Cortex of kidney (tissue), 1 donor: ENCODE measurements around the gene CFLAR.
"Not testable (repeated sequence)": the region's sequence is repeated elsewhere in the genome, so short reads cannot be mapped to it uniquely, and the experiment has no call there.

Experiments used
- DNase-seq: peaks from one replicate; lab custom pipeline; 2025; lab: John Stamatoyannopoulos, UW

The CFLAR gene

DNA sequence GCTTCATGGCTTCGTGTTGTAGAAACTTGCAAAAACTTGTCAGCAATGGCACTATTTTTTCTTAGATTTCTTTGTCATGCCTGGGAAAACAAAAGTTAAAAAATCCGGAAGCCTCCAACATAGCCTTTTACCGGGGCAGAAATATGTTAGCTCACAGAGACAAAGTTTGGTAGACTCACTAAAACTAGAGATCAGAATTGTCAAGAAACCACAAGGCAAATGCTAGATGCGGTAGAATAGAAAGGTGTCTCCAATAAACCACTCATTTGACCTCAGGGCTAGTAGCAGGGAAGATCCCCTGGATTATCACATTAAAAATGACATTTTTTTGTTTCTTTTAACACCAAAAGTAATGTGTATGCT lies 67.4 kb downstream of the CFLAR start:
- no peak for DNase-seq

DNA sequence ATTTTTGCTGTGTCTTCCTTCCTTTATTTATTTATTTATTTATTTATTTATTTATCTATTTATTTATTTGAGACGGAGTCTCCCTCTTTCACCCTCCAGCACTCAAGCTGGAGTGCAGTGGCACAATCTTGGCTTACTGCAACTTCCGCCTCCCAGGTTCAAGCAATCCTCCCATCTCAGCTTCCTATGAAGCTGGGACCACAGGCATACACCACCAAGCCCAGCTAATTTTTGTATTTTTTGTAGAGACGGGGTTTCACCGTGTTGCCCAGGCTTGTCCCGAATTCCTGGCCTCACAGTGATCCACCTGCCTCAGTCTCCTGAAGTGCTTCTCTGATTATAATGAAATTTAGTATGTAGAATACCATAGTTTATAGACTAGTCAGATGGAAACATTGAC lies 67.9 kb downstream of the CFLAR start:
- not testable (repeated sequence) for DNase-seq

DNA sequence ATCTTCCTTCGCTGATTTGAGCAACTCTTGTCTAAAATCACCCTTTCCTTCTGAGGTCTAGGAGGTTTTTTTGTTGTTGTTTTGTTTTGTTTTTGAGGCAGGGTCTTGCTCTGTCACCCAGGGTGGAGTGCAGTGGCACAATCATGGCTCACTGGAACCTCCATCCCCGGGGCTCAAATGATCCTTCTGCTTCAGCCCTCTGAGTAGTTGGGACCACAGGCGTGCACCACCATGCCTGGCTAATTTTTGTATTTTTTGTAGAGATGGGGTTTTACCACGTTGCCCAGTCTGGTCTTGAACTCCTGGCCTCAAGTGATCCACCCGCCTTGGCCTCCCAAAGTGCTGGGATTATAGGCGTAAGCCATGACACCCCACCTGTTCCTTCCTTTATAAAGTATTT lies 68.3 kb downstream of the CFLAR start:
- DNase-seq = not testable (repeated sequence)

DNA sequence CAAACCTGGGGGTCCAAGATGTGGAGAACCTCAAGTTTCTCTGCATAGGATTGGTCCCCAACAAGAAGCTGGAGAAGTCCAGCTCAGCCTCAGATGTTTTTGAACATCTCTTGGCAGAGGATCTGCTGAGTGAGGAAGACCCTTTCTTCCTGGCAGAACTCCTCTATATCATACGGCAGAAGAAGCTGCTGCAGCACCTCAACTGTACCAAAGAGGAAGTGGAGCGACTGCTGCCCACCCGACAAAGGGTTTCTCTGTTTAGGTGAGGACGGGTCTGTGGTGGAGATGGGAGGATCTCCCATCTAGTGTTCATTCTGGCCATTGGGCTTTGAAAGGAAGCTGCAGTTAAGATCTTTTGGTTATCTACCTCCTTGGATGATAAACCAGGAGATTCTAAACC lies 69.9 kb downstream of the CFLAR start:
- no peak for DNase-seq

DNA sequence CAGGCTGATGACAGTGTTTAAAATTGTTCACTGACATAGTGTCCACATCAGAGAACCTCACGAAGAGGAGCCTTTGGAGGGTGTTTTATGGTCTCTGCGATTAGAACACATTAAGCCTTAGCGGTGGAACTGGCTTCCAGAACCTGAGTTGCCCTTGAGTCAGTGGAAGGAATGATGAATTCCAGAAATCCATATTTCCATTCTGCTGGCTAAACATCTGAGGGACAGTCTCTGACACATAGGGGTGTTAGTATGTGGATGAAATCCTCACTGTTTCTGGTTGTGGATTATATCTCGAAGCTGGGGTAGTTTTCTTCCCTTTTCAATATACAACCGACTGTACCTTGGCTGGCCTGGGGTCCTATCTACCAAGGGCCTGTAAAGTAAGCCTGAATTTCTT lies 71.0 kb downstream of the CFLAR start:
- no peak for DNase-seq

DNA sequence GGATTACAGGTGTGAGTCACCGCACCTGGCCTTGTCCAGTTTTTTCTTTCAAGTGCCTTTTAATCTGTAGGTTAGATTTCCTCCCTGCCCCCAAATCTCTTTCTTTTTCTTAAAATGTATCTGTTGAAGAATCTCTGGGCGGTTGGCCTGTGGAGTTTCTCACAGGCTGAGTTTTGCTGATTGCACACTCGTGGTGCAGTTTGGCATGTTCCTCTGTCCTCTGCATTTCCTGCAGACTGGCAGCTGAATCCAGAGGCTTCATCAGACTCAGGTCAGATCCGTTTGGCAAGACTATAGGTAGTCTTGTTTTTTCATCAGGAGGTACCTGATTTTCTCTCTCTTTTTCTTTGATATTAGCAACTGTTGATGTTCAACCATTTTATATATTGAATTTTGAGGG lies 72.5 kb downstream of the CFLAR start:
- no peak for DNase-seq

DNA sequence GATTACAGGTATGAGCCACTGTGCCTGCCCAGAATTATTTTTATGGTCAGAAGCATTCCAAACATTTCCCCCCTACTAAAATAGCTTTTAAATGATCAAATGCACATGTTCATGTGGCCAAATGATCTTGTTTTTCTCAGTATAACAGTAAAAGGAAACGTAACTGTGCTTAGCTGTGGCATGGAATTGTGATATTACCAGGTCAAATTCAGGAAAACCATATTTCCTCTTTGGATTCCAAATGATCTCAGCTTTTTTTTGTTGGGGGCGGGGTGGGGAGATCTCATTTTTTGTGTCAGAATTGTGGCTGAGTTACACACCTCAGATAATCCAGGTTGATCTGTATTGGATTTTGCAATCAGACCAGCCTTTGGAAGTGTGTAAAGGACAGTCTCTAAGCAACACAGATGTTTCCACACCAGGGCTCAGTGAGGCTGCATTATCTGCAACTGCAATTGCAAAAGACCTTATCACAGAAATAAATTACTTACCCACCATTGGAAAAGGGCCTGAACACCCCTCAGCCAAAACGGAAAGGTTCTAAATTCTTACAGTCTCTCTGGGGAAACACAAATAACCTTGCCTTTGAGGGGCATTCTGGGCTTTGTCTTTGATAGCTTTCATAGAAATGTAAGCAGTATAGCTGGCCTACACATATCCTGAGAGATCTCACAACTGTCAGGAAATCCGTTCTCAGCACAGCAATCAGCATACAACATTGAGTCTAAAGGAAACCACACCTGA lies 75.3 kb downstream of the CFLAR start:
- DNase-seq = no peak

DNA sequence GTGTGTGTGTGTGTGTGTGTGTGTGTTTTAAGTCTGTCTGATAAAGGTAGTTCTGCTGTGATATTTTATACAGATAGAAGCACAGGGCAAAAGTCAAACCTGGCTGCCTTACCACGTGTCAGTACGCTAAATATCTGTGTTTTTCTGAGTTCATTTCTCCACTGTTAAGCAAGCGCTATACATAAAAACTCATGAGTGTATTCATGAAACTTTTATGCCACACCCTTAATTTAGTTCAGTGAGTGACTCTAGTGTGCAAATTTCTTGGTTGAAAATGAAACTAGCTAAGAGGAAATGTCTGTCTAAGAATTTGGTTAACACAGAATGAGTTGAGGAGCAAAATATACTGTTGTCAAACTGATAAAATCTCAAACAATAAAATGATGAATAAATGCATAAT lies 78.1 kb downstream of the CFLAR start:
- DNase-seq = no peak

DNA sequence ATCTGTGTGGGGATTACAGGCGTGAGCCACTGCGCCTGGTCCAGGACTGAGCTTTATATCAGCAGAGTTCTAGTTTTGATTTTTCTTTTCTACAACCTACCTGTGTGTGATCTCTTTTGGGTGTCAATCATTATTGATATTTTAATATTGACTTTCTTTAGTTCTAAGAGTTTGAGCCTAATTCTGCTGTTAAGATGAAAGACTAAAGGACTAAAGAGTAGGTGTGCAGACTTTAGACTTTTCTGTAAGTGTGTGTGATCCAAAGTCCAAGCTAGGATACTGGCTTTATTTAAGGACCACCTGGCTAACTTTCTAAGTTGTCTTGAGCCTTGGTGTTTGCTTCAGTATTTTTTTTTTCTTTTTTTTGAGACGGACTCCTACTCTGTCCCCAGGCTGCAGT lies 79.4 kb downstream of the CFLAR start:
- no peak for DNase-seq

DNA sequence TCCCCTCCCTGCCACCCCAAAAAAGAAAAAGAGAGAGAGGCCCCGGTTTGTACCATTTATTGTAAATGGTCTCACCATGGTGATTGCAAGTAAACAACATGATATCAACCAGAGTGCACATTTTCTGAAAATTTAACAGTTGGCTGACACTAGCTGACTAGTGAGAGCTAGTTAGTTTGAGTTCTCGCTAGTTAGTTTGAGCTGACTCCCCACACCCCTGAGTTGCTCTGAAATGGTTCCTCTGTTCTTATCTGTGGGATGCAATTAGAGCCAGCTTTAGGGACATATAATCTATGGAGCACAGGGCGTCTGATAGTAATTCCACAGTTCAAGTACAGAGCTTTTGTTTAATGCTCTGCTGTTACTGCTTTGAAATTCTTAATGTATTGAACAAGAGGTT lies 80.0 kb downstream of the CFLAR start:
- no peak for DNase-seq

DNA sequence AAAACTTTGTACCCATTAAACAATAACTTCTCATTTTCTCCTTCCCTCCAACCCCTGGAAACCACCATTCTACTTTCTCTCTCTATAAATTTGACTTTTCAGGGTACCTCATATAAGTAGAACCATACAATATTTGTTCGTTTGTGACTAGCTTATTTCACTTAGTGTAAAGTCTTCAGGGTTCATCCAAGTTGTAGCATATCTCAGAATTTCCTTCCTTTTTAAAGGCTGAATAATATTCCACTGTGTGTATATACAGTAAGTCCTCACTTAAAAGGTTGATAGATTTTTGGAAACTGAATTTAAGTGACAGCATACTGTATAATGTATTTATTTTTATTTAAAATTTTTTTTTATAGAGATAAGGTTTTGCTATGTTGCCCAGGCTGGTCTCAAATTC lies 80.8 kb downstream of the CFLAR start:
- DNase-seq = no peak

DNA sequence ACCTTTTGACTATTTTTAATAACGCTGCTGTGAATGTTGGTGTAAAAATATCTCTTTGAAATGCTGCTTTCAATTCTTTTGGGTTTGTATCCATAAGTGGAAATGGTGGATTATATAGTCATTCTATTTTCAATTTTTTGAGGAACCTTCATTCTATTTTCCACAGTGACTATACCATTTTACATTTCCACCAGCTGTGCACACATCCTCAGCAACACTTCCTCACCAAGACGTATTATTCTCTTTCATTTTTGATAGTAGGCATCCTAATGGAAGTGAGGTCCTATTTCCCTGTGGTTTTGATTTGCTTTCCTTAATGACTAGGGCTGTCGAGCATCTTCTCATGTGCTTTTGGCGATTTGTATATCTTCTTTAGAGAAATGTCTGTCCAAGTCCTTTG lies 81.8 kb downstream of the CFLAR start:
- no peak for DNase-seq

DNA sequence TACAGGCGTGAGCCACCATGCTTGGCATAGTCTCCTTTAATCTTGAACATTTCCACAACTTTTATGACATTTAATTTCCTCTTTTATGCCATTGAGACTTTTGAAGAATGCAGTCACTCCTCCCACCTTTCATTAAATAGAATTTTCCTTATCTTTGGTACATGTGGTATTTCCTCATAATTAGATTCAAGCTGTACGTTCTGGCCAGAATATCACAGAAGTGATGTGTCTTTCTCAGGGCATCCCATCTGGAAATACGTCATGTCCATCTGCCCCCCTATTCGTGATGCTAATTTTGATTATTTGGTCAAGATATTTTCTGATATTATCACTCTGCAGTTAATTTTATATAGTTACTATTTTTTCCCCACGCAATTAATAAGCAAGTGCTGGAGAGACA lies 83.9 kb downstream of the CFLAR start:
- DNase-seq = no peak

DNA sequence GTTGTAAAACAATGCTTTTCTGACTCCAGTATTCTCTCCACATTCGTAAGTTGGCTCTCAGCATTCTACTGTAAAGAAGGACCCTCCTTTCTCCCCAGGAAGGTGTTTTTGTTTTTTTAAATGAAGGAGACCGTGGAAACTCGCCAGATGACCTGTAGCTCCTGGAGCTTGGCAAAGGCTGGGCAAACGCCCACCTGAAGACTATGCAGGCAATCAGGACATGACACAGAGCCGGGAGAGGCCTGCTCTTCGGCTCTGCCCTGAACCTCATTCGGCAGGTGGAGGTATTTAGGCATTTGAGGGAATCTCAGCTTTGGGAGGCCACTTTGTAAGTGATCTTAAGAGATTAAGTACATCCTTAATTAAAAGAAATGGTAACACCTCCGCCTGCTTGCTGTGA lies 84.4 kb downstream of the CFLAR start:
- DNase-seq = no peak

DNA sequence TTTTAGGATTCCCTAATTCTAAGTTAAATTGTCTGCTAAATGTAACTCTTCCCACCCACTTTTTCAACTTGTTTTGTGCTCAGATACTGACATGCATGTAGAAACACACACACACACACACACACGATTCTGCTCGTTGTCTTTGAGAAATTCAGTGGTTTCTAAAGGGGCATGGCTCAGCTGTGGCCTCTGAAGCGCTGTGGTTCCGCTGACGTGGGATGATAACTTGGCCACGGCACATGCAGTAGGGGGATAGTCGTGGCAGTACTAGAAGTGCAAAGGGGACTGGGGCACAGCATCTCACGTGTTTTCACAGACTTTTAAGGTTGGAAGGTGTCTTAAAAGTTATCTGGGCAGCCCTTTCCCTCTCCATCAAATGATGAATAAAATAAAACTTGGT lies 85.4 kb downstream of the CFLAR start:
- no peak for DNase-seq

DNA sequence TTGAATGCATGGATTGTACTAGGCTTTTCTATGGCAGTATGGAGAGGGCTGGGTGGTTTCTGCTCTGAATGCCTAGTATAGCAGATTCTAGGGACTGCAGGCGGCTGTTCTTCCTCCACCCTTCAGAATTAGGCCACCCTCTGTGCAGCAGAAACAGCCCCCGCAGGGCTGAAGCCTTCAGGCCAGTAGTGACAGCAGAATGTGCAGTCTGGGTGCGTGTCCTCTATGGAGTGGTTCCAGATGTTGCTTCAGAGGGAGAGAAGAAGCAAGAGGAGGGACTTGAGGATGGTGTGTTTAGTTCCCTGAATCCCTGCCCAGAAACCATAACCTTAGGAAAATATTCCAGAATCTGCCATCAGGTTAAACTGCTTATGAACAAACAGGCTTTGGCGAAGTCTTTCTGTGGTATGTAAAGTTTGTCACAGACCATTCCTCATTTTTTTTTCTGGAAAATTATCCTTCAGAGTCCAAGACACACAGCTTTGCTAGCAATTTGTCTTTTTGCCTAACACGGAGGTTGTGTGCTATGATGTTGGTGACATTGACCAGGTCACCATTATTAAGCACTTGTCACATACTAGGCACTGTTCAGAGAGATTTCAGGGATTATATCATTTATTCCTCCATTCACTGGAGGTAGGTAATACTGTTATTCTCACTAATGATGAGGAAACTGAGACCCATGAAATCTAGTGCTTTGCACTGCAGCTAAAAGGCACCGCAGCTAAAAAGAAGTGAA lies 88.1 kb downstream of the CFLAR start:
- DNase-seq = no peak

DNA sequence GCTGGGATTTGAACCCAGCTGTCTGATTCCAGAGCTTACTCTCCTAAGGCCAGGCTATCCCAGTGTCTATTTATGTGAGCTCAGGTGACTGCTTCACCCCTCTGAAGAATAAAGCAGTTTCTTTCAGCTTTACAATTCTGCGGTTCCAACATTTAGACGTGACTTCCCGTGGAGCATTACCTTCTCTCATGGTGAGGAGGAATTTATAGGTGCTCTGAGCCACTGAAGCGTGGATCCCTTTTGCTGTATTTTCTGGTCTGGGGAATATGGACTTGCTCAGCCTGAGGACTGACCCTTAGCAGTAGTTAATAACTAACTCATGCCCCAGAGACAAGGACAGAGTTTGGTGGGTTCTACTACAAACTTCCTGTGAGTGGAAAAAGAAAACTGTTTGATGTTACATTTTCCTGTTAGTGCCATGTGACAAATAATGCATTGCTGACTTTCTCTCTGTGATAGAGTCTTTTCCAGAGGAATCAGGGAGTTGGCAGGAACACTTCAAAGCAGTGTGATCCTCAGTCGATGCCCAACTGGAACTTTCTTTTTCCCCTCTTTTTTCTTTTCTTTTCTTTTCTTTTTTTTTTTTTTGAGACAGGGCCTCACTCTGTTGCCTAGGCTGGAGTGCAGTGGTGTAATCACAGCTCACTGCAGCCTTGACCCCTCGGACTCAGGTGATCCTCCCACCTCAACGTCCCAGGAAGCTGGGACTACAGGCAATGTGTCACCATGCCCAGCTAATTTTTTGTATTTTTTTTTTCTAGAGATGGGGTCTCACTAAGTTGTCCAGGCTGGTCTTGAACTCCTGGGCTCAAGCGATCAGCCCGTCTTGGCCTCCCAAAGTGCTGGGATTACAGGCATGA lies 88.9 kb downstream of the CFLAR start:
- no peak for DNase-seq

DNA sequence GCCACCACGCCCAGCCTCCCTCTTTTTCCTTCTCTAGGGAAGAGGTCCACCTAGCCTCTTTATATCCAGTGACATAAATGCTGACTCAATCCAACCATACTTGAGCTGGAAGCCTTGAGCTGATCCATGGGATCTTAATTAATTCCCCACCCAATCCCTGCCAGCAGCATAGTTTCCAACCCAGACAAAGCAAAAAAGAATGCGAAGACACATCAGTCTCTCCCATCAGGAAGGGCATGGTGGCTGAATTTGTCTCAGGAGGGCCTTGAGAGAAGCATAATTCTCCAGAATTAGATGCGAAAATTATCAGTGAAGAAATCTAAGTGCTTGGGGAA lies 89.5 kb downstream of the CFLAR start:
- DNase-seq = no peak

DNA sequence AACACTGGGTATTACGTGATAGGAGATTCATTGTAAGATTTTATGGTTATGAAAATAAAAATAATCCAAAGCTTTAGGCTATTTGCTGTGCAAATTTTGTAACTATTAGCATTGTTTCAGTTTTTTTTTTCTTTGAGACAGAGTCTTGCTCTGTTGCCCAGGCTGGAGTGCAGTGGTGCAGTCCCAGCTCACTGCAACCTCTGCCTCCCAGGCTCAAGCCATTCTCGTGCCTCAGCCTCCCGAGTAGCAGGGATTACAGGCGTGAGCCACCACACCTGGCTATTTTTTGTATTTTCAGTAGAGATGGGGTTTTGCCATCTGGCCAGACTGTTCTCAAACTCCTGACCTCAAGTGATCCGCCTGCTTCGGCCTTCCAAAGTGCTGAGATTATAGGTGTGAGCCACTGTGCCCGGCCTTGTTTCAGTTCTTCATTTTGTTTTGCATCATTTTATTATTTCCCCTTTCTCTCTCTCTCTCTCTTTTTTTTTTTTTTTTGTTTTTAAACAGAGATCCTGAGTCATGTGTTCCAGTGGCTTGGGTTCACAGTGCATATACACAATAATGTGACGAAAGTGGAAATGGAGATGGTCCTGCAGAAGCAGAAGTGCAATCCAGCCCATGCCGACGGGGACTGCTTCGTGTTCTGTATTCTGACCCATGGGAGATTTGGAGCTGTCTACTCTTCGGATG lies 92.7 kb downstream of the CFLAR start:
- DNase-seq = no peak

DNA sequence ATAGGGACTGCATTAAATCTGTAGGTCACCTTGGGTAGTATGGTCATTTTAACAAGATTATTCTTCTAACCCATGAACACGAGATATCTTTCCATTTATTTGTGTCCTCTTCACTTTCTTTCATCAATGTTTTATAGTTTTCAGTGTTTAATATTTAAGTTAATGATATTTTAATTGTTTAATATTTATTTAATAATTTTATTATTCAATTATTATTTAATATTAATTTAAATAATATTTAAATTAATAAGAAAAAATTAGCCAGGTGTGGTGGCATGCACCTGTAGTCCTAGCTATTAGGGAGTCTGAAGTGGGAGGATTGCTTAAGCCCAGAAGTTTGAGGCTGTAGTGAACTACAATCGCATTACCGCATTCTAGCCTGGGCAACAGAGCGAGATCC lies 100.0 kb downstream of the CFLAR start:
- no peak for DNase-seq

DNA sequence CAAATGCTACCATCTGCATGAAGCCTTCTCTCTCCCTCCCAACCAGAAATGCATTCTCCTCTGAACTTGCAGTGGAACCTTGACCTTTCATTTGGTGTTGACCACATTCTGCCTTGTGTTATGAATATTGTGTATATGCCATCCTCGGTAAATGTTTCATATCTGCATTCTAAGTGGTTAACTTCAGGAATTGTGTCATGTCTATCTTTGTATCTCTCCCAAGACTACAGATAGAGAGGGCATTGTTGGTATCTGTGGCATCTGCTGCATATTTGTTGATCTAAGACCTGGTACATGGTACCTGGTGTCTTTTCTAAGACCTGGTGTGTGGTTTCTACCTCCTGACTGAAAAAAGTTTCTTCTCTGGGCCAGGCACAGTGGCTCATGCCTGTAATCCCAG lies 101.0 kb downstream of the CFLAR start:
- no peak for DNase-seq

DNA sequence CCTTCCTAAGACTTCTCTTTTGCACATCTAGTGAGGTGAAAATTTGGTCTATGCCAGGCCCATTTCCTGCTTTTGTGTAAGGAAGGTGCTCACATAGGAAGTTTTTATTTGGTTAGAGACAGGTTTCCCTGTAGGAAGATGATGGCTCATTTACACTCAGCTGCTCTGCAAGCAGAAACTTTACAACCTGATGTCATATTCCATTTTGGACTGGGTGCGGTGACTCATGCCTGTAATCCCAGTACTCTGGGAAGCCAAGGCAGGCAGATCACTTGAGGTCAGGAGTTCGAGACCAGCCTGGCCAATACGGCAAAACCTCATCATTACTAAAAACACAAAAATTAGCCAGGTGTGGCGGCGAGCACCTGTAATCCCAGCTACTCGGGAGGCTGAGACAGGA lies 102.8 kb downstream of the CFLAR start:
- no peak for DNase-seq
